Measurements from ENCODE around the gene ZGLP1.

- TF ChIP-seq ATF3 (IDR thresholded peaks at IDR 0.05) (no peak), CTCF (IDR thresholded peaks at IDR 0.05 in 2 of 3, conservative IDR thresholded peaks at IDR 0.05 in 1 of 3; ENCODE audit: borderline replicate concordance in 1 of 3, insufficient read depth in 1 of 3, low read depth in 2 of 3, low read length in 2 of 3) (no peak), REST (IDR thresholded peaks at IDR 0.05; ENCODE audit: low read depth) (no peak), YY1 (IDR thresholded peaks at IDR 0.05; ENCODE audit: extremely low read depth, insufficient replicate concordance, low read depth, low read length) (no peak), RAD21 (IDR thresholded peaks at IDR 0.05; ENCODE audit: low read depth) (no peak), SP1 (IDR thresholded peaks at IDR 0.05; ENCODE audit: low read depth) (no peak), ZFX (IDR thresholded peaks at IDR 0.05) (no peak), POLR2A (IDR thresholded peaks at IDR 0.05; ENCODE audit: borderline replicate concordance, extremely low read depth, insufficient read depth, insufficient read length) (no peak), TCF7L2 (IDR thresholded peaks at IDR 0.05; ENCODE audit: borderline replicate concordance, extremely low read depth, insufficient read depth, insufficient read length) (no peak), SRF (IDR thresholded peaks at IDR 0.05; ENCODE audit: low read depth) (no peak), MAX (IDR thresholded peaks at IDR 0.05) (no peak), EZH2phosphoT487 (IDR thresholded peaks at IDR 0.05; ENCODE audit: borderline replicate concordance) (no peak), POLR2AphosphoS5 (IDR thresholded peaks at IDR 0.05; ENCODE audit: low read depth, low read length) (no peak), ZBTB33 (IDR thresholded peaks at IDR 0.05; ENCODE audit: extremely low read depth, insufficient replicate concordance, low read length) (no peak)
Observed at GRCh38 chr19:10309423-10309822, at the start of gene ZGLP1.

All from HCT116 (cell line).